ENCODE data around the gene CYRIA. TPM values are rescaled to one million over a fixed set of nuclear protein-coding genes. Genes with fewer than 3 reads are reported as not detected.

CYRIA gene
- total RNA-seq, 1 donor from 2014 or later, result 76.1 TPM

- intact Hi-C loops (cut with micrococcal nuclease), result loop anchor here (2.0 kb wide), 1 partner anchor 15 kb away; no protein-coding TSS in a partner anchor
- Mint-ChIP-seq H3K9me3 (peaks cover 11% of the 10 kb centered on the region), H3K36me3 (ENCODE audit: low read depth) (peaks cover 1% of the 10 kb centered on the region), H3K27me3 (no peaks in the 10 kb centered on the region), H3K4me1 (peaks cover 4% of the 10 kb centered on the region), H3K27ac (no peak overlapping the region), H3K4me3 (no peak overlapping the region)
- CTCF ChIA-PET, result no interaction called here
- ATAC-seq (ENCODE audit: low read depth) (no peak), DNase-seq (no peak)
- POLR2A ChIA-PET, result no interaction called here
- no peak for TF ChIP-seq CTCF (IDR thresholded peaks at IDR 0.05)
Measured at GRCh38 chr2:16674154-16674553, 8.5 kb upstream of the CYRIA start.

- Mint-ChIP-seq H3K9me3 (peaks cover 4% of the 10 kb centered on the region), H3K4me1 (peaks cover 11% of the 10 kb centered on the region), H3K27ac (no peak overlapping the region), H3K27me3 (no peaks in the 10 kb centered on the region), H3K36me3 (ENCODE audit: low read depth) (no peaks in the 10 kb centered on the region), H3K4me3 (no peak overlapping the region)
- TF ChIP-seq CTCF (IDR thresholded peaks at IDR 0.05), result no peak
- intact Hi-C loops (cut with micrococcal nuclease), result no loop called here
- POLR2A ChIA-PET, result no interaction called here
- DNase-seq, result no peak
- CTCF ChIA-PET, result no interaction called here
- no peak for ATAC-seq (ENCODE audit: low read depth)
Measured at GRCh38 chr2:16671760-16672159, 6.1 kb upstream of the CYRIA start.

GRCh38 chr2:16669388-16669787, 3.8 kb upstream of the CYRIA start:
- H3K9me3 Mint-ChIP-seq, result no peaks in the 10 kb centered on the region
- intact Hi-C loops (cut with micrococcal nuclease), result no loop called here
- H3K36me3 Mint-ChIP-seq (ENCODE audit: low read depth), result peaks cover 14% of the 10 kb centered on the region
- H3K27ac Mint-ChIP-seq, result no peak overlapping the region
- H3K4me3 Mint-ChIP-seq, result no peak overlapping the region
- no peak for TF ChIP-seq CTCF (IDR thresholded peaks at IDR 0.05)
- H3K27me3 Mint-ChIP-seq, result no peaks in the 10 kb centered on the region
- ChIA-PET CTCF (no interaction called here), POLR2A (no interaction called here)
- no peak for DNase-seq
- ATAC-seq (ENCODE audit: low read depth), result no peak
- peaks cover 24% of the 10 kb centered on the region for H3K4me1 Mint-ChIP-seq

GRCh38 chr2:16666449-16666801, 791 bp upstream of the CYRIA start:
- H3K27me3 Mint-ChIP-seq, result no peaks in the 10 kb centered on the region
- peak overlapping the region; percentile 92 for H3K27ac Mint-ChIP-seq
- H3K4me1 Mint-ChIP-seq, result peaks cover 53% of the 10 kb centered on the region
- H3K36me3 Mint-ChIP-seq (ENCODE audit: low read depth), result peaks cover 30% of the 10 kb centered on the region
- peak overlapping the region; percentile 92 for H3K4me3 Mint-ChIP-seq
- intact Hi-C loops (cut with micrococcal nuclease), result loop anchor here (1.0 to 2.0 kb wide), 2 partner anchors 14 to 63 kb away; no protein-coding TSS in a partner anchor
- ChIA-PET CTCF (interaction anchor here (0.8 to 1.4 kb wide), 3 partner anchors 12 to 90 kb away, joined by 3 to 10 read pairs (median 3); no protein-coding TSS in a partner anchor), POLR2A (interaction anchor here (1.0 to 5.0 kb wide), 4 partner anchors 11 to 54 kb away, joined by 3 to 48 read pairs (median 18); no protein-coding TSS in a partner anchor)
- ATAC-seq (ENCODE audit: low read depth) (no peak), DNase-seq (no peak)
- no peak for TF ChIP-seq CTCF (IDR thresholded peaks at IDR 0.05)
- H3K9me3 Mint-ChIP-seq, result no peaks in the 10 kb centered on the region

- no peak for TF ChIP-seq CTCF (IDR thresholded peaks at IDR 0.05)
- intact Hi-C loops (cut with micrococcal nuclease), result loop anchor here (1.0 to 2.0 kb wide), 4 partner anchors 10 to 48 kb away; no protein-coding TSS in a partner anchor
- ChIA-PET CTCF (interaction anchor here (1.3 to 2.1 kb wide), 3 partner anchors 11 to 92 kb away, joined by 5 to 6 read pairs (median 5); no protein-coding TSS in a partner anchor), POLR2A (interaction anchor here (0.9 to 5.0 kb wide), 8 partner anchors 10 to 92 kb away, joined by 3 to 48 read pairs (median 5); no protein-coding TSS in a partner anchor)
- H3K27me3 Mint-ChIP-seq, result no peaks in the 10 kb centered on the region
- no peaks in the 10 kb centered on the region for H3K9me3 Mint-ChIP-seq
- H3K27ac Mint-ChIP-seq, result peak overlapping the region; percentile 96
- ATAC-seq (ENCODE audit: low read depth) (no peak), DNase-seq (no peak)
- H3K36me3 Mint-ChIP-seq (ENCODE audit: low read depth), result peaks cover 39% of the 10 kb centered on the region
- peak overlapping the region; percentile 97 for H3K4me3 Mint-ChIP-seq
- peaks cover 66% of the 10 kb centered on the region for H3K4me1 Mint-ChIP-seq
Measured at GRCh38 chr2:16664809-16665747, 556 bp downstream of the CYRIA start.
